Loucy (cell line): Measurements from ENCODE around the gene DENND6A.
A peak's percentile ranks its signal among the peaks of the same experiment; 100 is the strongest.
"Not testable (repeated sequence)": the region's sequence is repeated elsewhere in the genome, so short reads cannot be mapped to it uniquely, and the experiment has no call there.

ENCODE experiments used
- H2AFZ ChIP-seq: fragments of 200-600 bp; sonication (generic); 2 replicates; pipeline ENCODE4 v1.6.0; 2016; ENCODE audit warnings: antibody characterized with exemption, mild to moderate bottlenecking, low read length, moderate library complexity
- H3F3A ChIP-seq: fragments of 200-600 bp; 2 replicates; pipeline ENCODE4 v1.6.0; 2016; ENCODE audit warnings: antibody characterized with exemption, low read depth, mild to moderate bottlenecking
- H3K27me3 ChIP-seq: fragments of 200-600 bp; sonication (generic); 2 replicates; pipeline ENCODE4 v1.6.1; 2014; ENCODE audit warnings: low read length, mild to moderate bottlenecking; ENCODE audit not compliant: insufficient read depth, poor library complexity, severe bottlenecking
- H3K36me3 ChIP-seq: fragments of 200-600 bp; sonication (generic); 2 replicates; pipeline ENCODE4 v1.6.1; 2016; ENCODE audit warnings: low read length; ENCODE audit not compliant: insufficient read depth
- H3K4me1 ChIP-seq: fragments of 200-600 bp; sonication (generic); 2 replicates; pipeline ENCODE4 v1.5.1; 2014; ENCODE audit warnings: low read length, mild to moderate bottlenecking; ENCODE audit not compliant: insufficient read depth, poor library complexity, severe bottlenecking
- H3K4me2 ChIP-seq: fragments of 200-600 bp; sonication (generic); 2 replicates; pipeline ENCODE4 v1.6.0; 2014; ENCODE audit warnings: antibody characterized with exemption, low read length, low read depth, mild to moderate bottlenecking; ENCODE audit not compliant: poor library complexity, severe bottlenecking
- H3K4me3 ChIP-seq: fragments of 200-600 bp; sonication (generic); 2 replicates; pipeline ENCODE4 v1.5.1; 2014; ENCODE audit warnings: low read length, mild to moderate bottlenecking, mixed read lengths; ENCODE audit not compliant: poor library complexity, severe bottlenecking
- H3K79me2 ChIP-seq: fragments of 200-600 bp; sonication (generic); 2 replicates; pipeline ENCODE4 v1.6.1; 2014; ENCODE audit warnings: low read length; ENCODE audit not compliant: insufficient read depth
- H3K9ac ChIP-seq: fragments of 200-600 bp; sonication (generic); 2 replicates; pipeline ENCODE4 v1.6.0; 2014; ENCODE audit warnings: mild to moderate bottlenecking, low read depth, low read length, moderate library complexity; ENCODE audit not compliant: poor library complexity, severe bottlenecking
- H3K9me2 ChIP-seq: fragments of 200-600 bp; sonication (generic); replicated peaks from 2 replicates; pipeline ENCODE4 v1.6.1; 2016; ENCODE audit warnings: low read depth, low read length, mixed read lengths
- H3K9me3 ChIP-seq: fragments of 200-600 bp; sonication (generic); 2 replicates; pipeline ENCODE4 v1.6.1; 2014; ENCODE audit warnings: mild to moderate bottlenecking, antibody characterized with exemption, low read length, low read depth; ENCODE audit not compliant: insufficient read depth
- H4K20me1 ChIP-seq: fragments of 200-600 bp; sonication (generic); 2 replicates; pipeline ENCODE4 v1.6.0; 2014; ENCODE audit warnings: antibody characterized with exemption, low read length, mild to moderate bottlenecking; ENCODE audit not compliant: insufficient read depth, poor library complexity, severe bottlenecking
- EZH2phosphoT487 ChIP-seq: fragments of 200-600 bp; IDR thresholded peaks from 2 replicates; pipeline ENCODE4 v1.6.1; 2018; ENCODE audit warnings: antibody characterized with exemption, mild to moderate bottlenecking, moderate library complexity, borderline replicate concordance
- TF ChIP-seq, protein P1 (sequence below): fragments of 200-600 bp; sonication (generic); conservative IDR thresholded peaks from 2 replicates; pipeline ENCODE4 v1.5.1; 2014; ENCODE audit warnings: mild to moderate bottlenecking, antibody characterized with exemption, low read length

Gene DENND6A

DNA sequence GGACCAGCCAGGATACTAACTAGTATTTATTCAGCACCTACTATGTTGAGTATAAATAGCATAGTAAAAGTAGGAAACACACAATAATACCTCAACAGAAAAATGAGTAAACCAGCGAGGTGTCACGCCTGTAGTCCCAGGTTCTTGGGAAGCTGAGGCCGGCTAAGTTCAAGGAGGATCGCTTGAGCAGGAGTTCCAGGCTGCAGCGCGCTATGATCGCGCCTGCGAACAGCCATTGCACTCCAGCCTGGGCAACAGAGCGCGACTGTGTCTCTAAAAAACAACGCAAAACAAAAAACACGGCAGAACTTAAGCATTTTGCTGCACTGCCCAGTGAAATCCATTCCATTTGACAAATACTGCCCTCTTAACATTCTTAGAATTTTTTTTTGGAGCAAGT is 1.3 kb upstream of the DENND6A start:
- no peak overlapping the region for H2AFZ ChIP-seq
- H3K4me1 ChIP-seq: peaks cover 28% of the 10 kb centered on the region
- no peaks in the 10 kb centered on the region for H3K27me3 ChIP-seq
- no peaks in the 10 kb centered on the region for H3K9me3 ChIP-seq
- peaks cover 31% of the 10 kb centered on the region for H4K20me1 ChIP-seq
- peaks cover 32% of the 10 kb centered on the region for H3K79me2 ChIP-seq
- H3K36me3 ChIP-seq: no peaks in the 10 kb centered on the region
- no peaks in the 10 kb centered on the region for H3K9me2 ChIP-seq
- no peak overlapping the region for H3K4me3 ChIP-seq
- no peak overlapping the region for H3K4me2 ChIP-seq
- H3F3A ChIP-seq: no peaks in the 10 kb centered on the region
- TF ChIP-seq, protein P1, sequence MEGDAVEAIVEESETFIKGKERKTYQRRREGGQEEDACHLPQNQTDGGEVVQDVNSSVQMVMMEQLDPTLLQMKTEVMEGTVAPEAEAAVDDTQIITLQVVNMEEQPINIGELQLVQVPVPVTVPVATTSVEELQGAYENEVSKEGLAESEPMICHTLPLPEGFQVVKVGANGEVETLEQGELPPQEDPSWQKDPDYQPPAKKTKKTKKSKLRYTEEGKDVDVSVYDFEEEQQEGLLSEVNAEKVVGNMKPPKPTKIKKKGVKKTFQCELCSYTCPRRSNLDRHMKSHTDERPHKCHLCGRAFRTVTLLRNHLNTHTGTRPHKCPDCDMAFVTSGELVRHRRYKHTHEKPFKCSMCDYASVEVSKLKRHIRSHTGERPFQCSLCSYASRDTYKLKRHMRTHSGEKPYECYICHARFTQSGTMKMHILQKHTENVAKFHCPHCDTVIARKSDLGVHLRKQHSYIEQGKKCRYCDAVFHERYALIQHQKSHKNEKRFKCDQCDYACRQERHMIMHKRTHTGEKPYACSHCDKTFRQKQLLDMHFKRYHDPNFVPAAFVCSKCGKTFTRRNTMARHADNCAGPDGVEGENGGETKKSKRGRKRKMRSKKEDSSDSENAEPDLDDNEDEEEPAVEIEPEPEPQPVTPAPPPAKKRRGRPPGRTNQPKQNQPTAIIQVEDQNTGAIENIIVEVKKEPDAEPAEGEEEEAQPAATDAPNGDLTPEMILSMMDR: no peak
- TF ChIP-seq EZH2phosphoT487: no peak
- no peak overlapping the region for H3K9ac ChIP-seq

DNA sequence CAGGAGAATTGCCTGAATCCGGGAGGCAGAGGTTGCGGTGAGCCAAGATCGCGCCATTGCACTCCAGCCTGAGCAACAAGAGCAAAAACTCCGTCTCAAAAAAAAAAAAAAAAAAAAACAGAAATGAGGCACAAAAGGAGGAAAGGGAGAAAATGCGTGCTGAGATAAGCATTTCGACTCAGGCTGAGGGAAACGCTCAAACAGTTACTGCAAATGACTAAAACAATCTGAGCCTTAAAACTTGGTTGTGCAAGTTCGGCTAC is 813 bp downstream of the DENND6A start:
- not testable (repeated sequence) for H3K9me3 ChIP-seq, H3K36me3 ChIP-seq, H3F3A ChIP-seq, H3K9me2 ChIP-seq, H3K27me3 ChIP-seq
- Histone ChIP-seq H3K9ac (peak overlapping the region; percentile 80), H2AFZ (peak overlapping the region; percentile 83; the same call in 1 of the 2 replicates), H3K4me2 (peak overlapping the region; percentile 98), H4K20me1 (peaks cover 40% of the 10 kb centered on the region), H3K4me3 (peak overlapping the region; percentile 77), H3K79me2 (peaks cover 53% of the 10 kb centered on the region), H3K4me1 (peaks cover 38% of the 10 kb centered on the region)

DNA sequence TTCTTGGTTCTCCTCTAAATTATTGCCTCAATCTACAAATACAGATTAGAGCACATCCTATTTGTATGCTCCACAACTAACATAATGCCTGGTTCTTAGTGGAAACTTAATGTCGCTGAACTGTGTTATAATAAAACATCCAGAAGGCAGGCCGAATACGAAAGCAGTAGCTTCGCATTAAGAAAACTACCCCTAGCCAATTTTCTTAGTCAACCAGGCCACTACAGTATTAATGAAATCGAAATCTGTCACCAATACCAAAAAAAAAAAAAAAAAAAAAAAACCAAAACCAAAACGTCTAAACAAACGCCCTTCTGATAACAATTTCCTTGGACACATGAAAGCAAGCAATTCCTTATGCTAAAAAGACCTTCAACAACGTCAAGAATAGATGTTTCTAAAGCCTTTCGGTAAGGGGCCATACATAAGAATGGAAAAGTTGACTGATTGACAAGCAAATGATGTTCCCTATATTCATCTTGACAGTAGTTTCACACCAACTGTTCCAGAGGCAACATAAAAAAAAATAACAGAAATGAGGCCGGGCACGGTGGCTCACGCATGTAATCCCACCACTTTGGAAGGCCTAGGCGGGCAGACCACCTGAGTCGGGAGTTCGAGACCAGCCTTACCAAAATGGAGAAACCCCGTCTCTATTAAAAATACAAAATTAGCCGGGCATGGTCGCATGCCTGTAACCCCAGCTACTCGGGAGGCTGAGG is 1.3 kb downstream of the DENND6A start:
- Histone ChIP-seq H3K9me2 (no peaks in the 10 kb centered on the region), H3K4me3 (peak overlapping the region; percentile 77), H3K4me2 (peak overlapping the region; percentile 98), H3K27me3 (no peaks in the 10 kb centered on the region), H4K20me1 (peaks cover 45% of the 10 kb centered on the region), H3K9ac (peak overlapping the region; percentile 80), H3K36me3 (no peaks in the 10 kb centered on the region), H3K79me2 (peaks cover 58% of the 10 kb centered on the region), H3K9me3 (no peaks in the 10 kb centered on the region), H2AFZ (no peak overlapping the region), H3F3A (no peaks in the 10 kb centered on the region), H3K4me1 (peaks cover 43% of the 10 kb centered on the region)
- TF ChIP-seq, protein P1: no peak
- TF ChIP-seq EZH2phosphoT487: no peak
